Stomach (tissue), 9 donors: ENCODE data around the gene PRKCZ. TPM values are rescaled to one million over a fixed set of nuclear protein-coding genes. Genes with fewer than 3 reads are reported as not detected.

ENCODE experiments used
- DNase-seq, 2 donors: peaks; one replicate each; pipeline versions ENCODE4 v3.0.0 to v3.0.0-alpha.2; 2013 to 2019
- H3K27ac ChIP-seq, 5 donors: fragments of 200-600 bp in 4 of 5; sonication (generic) in 4 of 5; one replicate each; pipeline ENCODE4 v1.5.1; 2013 to 2019; ENCODE audit warnings: mild to moderate bottlenecking in 1 of 5, moderate library complexity in 1 of 5
- H3K27me3 ChIP-seq, 3 donors: fragments of 200-600 bp; sonication (generic); one replicate each; pipeline ENCODE4 v1.5.1; 2017 to 2019; ENCODE audit warnings: mixed run types in 1 of 3
- H3K36me3 ChIP-seq, 4 donors: fragments of 200-600 bp; sonication (generic); 1 replicate in 3 of 4; 2 replicates in 1 of 4; pipeline ENCODE4 v1.5.1; 2016 to 2019
- H3K4me1 ChIP-seq, 4 donors: fragments of 200-600 bp; sonication (generic); one replicate each; pipeline ENCODE4 v1.5.1; 2016 to 2019
- H3K4me3 ChIP-seq, 4 donors: fragments of 200-600 bp; sonication (generic) in 3 of 4; one replicate each; pipeline ENCODE4 v1.5.1; 2016 to 2019; ENCODE audit warnings: mild to moderate bottlenecking in 1 of 4
- H3K9me3 ChIP-seq, 4 donors: fragments of 200-600 bp; sonication (generic); one replicate each; pipeline ENCODE4 v1.5.1; 2016 to 2019
- CTCF ChIP-seq, 7 experiments: fragments of 450-650 bp in 4 of 7; fragments of 200-600 bp in 3 of 7; sonication (generic) in 3 of 7; IDR thresholded peaks; one replicate each; pipeline ENCODE4 v1.5.1; 2016 to 2019; ENCODE audit warnings: antibody characterized with exemption in 7 of 7, control low read depth in 2 of 7, mild to moderate bottlenecking in 1 of 7
- EP300 ChIP-seq: sonication (generic); formaldehyde crosslinking; IDR thresholded peaks from one replicate; pipeline ENCODE4 v1.6.1; 2017; ENCODE audit warnings: antibody characterized with exemption
- POLR2A ChIP-seq, 4 donors: fragments of 450-650 bp; IDR thresholded peaks; one replicate each; pipeline ENCODE4 v1.6.1; 2016; ENCODE audit warnings: antibody characterized with exemption in 4 of 4, control low read depth in 2 of 4, mild to moderate bottlenecking in 1 of 4, moderate library complexity in 1 of 4
- POLR2AphosphoS5 ChIP-seq, 3 donors: sonication (generic); formaldehyde crosslinking; IDR thresholded peaks; one replicate each; pipeline ENCODE4 v1.6.1; 2016; ENCODE audit warnings: antibody characterized with exemption in 3 of 3
- WGBS, 5 donors: extraction: QIAGEN DNeasy Blood & Tissue Kit in 3 of 5; methylation state at CpG; one replicate each; pipeline versions ENCODE4 v1.1.5 to v1.1.7; 2013 to 2018; 5-methylcytosine and 5-hydroxymethylcytosine counted together
- intact Hi-C: fragments of 100-400 bp; cut with DNase I; formaldehyde crosslinking; loops from one replicate; pipeline ENCODE4 v1.15.1; 2023; ENCODE audit warnings: low total_unique reads
- polyA plus RNA-seq, 3 donors: library from polyadenylated mRNA; stranded (reverse); fragments of 200-250 nt; gene quantifications; one replicate each; pipeline ENCODE4 v1.2.3, GENCODE V29; 2013
- total RNA-seq, 5 donors: library from RNA; depleted of rRNA; stranded (reverse); fragments of >200 nt; gene quantifications; one replicate each; pipeline versions ENCODE4 v1.1.0 to v1.2.3, GENCODE V29; 2014 to 2016
- donor health status: healthy with polysubstance abuse.
- donor health status: Bipolar disorder and iron deficiency.
- donor health status: healthy.

PRKCZ gene
- total and polyA plus RNA-seq, 8 donors, result 11.1 to 55.8 (median 25.5) TPM

GRCh38 chr1:2052054-2052679, 2.0 kb downstream of the PRKCZ start:
- no peak for TF ChIP-seq POLR2AphosphoS5 (IDR thresholded peaks at IDR 0.05)
- TF ChIP-seq CTCF (IDR thresholded peaks at IDR 0.05), result no peak
- no peak for TF ChIP-seq POLR2A (IDR thresholded peaks at IDR 0.05)
- no peak for TF ChIP-seq EP300
- peaks cover 0 to 17% (median 16%) of the 10 kb centered on the region in 4 donors for H3K36me3 ChIP-seq
- no peak overlapping the region for H3K27ac ChIP-seq
- H3K9me3 ChIP-seq, result no peaks in the 10 kb centered on the region
- peaks cover 5 to 49% (median 17%) of the 10 kb centered on the region in 3 donors for H3K27me3 ChIP-seq
- H3K4me1 ChIP-seq, result peaks cover 0 to 46% (median 33%) of the 10 kb centered on the region in 4 donors
- no peak for DNase-seq
- 74 to 81% (median 77%) methylated on average over 14 to 16 of the region's 16 CpGs for WGBS, 5 donors
- H3K4me3 ChIP-seq, result peak overlapping the region in 2 of 4 donors; percentile 75 to 76
- intact Hi-C loops, result loop anchor here (5.0 kb wide), 1 partner anchor 105 kb away; no protein-coding TSS in a partner anchor

GRCh38 chr1:2052756-2053155, 2.5 kb downstream of the PRKCZ start:
- intact Hi-C loops, result loop anchor here (5.0 kb wide), 1 partner anchor 105 kb away; no protein-coding TSS in a partner anchor
- Histone ChIP-seq H3K9me3 (no peaks in the 10 kb centered on the region), H3K36me3 (peaks cover 0 to 23% (median 22%) of the 10 kb centered on the region in 4 donors), H3K27ac (no peak overlapping the region), H3K27me3 (peaks cover 5 to 43% (median 14%) of the 10 kb centered on the region in 3 donors), H3K4me3 (no peak overlapping the region), H3K4me1 (peaks cover 0 to 42% (median 32%) of the 10 kb centered on the region in 4 donors)
- no peak for TF ChIP-seq CTCF (IDR thresholded peaks at IDR 0.05)
- TF ChIP-seq POLR2AphosphoS5 (IDR thresholded peaks at IDR 0.05), result no peak
- no peak for TF ChIP-seq POLR2A (IDR thresholded peaks at IDR 0.05)
- TF ChIP-seq EP300, result no peak
- DNase-seq, result no peak
- 90 to 96% (median 92%) methylated on average over 9 to 10 of the region's 10 CpGs for WGBS, 5 donors

GRCh38 chr1:2053217-2053616, 3.0 kb downstream of the PRKCZ start:
- Histone ChIP-seq H3K9me3 (no peaks in the 10 kb centered on the region), H3K27me3 (peaks cover 5 to 39% (median 11%) of the 10 kb centered on the region in 3 donors), H3K27ac (no peak overlapping the region), H3K36me3 (peaks cover 0 to 25% (median 25%) of the 10 kb centered on the region in 4 donors), H3K4me3 (no peak overlapping the region), H3K4me1 (peaks cover 0 to 38% (median 30%) of the 10 kb centered on the region in 4 donors)
- TF ChIP-seq CTCF (IDR thresholded peaks at IDR 0.05) (no peak), POLR2AphosphoS5 (IDR thresholded peaks at IDR 0.05) (no peak), EP300 (no peak), POLR2A (IDR thresholded peaks at IDR 0.05) (no peak)
- no peak for DNase-seq
- intact Hi-C loops, result loop anchor here (5.0 kb wide), 1 partner anchor 106 kb away; no protein-coding TSS in a partner anchor
- WGBS, 5 donors, result 71 to 84% (median 78%) methylated on average over 8 to 17 of the region's 17 CpGs

- intact Hi-C loops, result loop anchor here (5.0 kb wide), 1 partner anchor 107 kb away; no protein-coding TSS in a partner anchor
- no peak overlapping the region for H3K27ac ChIP-seq
- H3K9me3 ChIP-seq, result no peaks in the 10 kb centered on the region
- no peak overlapping the region for H3K4me3 ChIP-seq
- H3K4me1 ChIP-seq, result peaks cover 0 to 33% (median 29%) of the 10 kb centered on the region in 4 donors
- TF ChIP-seq CTCF (IDR thresholded peaks at IDR 0.05) (no peak), EP300 (no peak), POLR2A (IDR thresholded peaks at IDR 0.05) (no peak)
- WGBS, 5 donors, result 82 to 94% (median 92%) methylated on average over 8 to 12 of the region's 12 CpGs
- H3K27me3 ChIP-seq, result peaks cover 5 to 32% (median 11%) of the 10 kb centered on the region in 3 donors
- no peak for DNase-seq
- H3K36me3 ChIP-seq, result peaks cover 0 to 30% (median 28%) of the 10 kb centered on the region in 4 donors
Observed at GRCh38 chr1:2053784-2054376, 3.7 kb downstream of the PRKCZ start.
